Stimulated activated CD8-positive, alpha-beta memory T cell treated with anti-CD3 and anti-CD28 coated beads, Interleukin-2, amount 100 ng/mL, for 1 hour (primary cell): Measurements from ENCODE around the gene MYADML2.
A peak's percentile ranks its signal among the peaks of the same experiment; 100 is the strongest.

Source experiments
- DNase-seq, 2 donors: peaks; one replicate each; pipeline ENCODE4 v3.0.0-alpha.2; 2020; ENCODE audit warnings: low read depth in 2 of 2

MYADML2 gene

GRCh38 chr17:81939218-81939617 is 7.8 kb downstream of the MYADML2 start:
- DNase-seq = no peak

GRCh38 chr17:81935709-81936084 is 11.3 kb downstream of the MYADML2 start:
- DNase-seq = no peak

GRCh38 chr17:81934850-81935708 is 12.0 kb downstream of the MYADML2 start:
- no peak for DNase-seq

GRCh38 chr17:81934098-81934757 is 12.8 kb downstream of the MYADML2 start:
- DNase-seq = no peak

GRCh38 chr17:81933178-81933699 is 13.8 kb downstream of the MYADML2 start:
- no peak for DNase-seq

- DNase-seq = no peak
These were observed 14.6 kb downstream of the MYADML2 start for GRCh38 chr17:81932333-81932983.

GRCh38 chr17:81931557-81932332 is 15.3 kb downstream of the MYADML2 start:
- no peak for DNase-seq

- no peak for DNase-seq
These were observed 15.9 kb downstream of the MYADML2 start for GRCh38 chr17:81931189-81931556.

- no peak for DNase-seq
These were observed 16.6 kb downstream of the MYADML2 start for GRCh38 chr17:81930142-81931125.

GRCh38 chr17:81929253-81930141 is 17.5 kb downstream of the MYADML2 start:
- no peak for DNase-seq

- no peak for DNase-seq
These were observed 18.3 kb downstream of the MYADML2 start for GRCh38 chr17:81928544-81929252.

GRCh38 chr17:81927653-81928543 is 19.1 kb downstream of the MYADML2 start, which contains the start of gene MAFG:
Gene MAFG (minus strand): TSS chr17:81927735. CDS start chr17:81923185, 4,550 bp downstream.
- DNase-seq = peak; percentile 76 to 83

GRCh38 chr17:81927152-81927652 is 19.8 kb downstream of the MYADML2 start:
- DNase-seq = no peak

- DNase-seq = peak; percentile 27 to 32
These were observed 20.4 kb downstream of the MYADML2 start for GRCh38 chr17:81926451-81927151.

- DNase-seq = no peak
These were observed 21.1 kb downstream of the MYADML2 start for GRCh38 chr17:81925860-81926450.
